ENCODE results near the gene MKNK2. TPM values are rescaled to one million over a fixed set of nuclear protein-coding genes. Genes with fewer than 3 reads are reported as not detected.

The MKNK2 gene
- polyA plus RNA-seq, 1 donor from 2014 or later, result 27.6 TPM

- no peaks in the 10 kb centered on the region for H3K27me3 ChIP-seq (ENCODE audit: insufficient read depth, low read depth, low read length)
- no peaks in the 10 kb centered on the region for H3K36me3 ChIP-seq (ENCODE audit: insufficient read depth, low read length)
These were observed 21.9 kb upstream of the MKNK2 start for GRCh38 chr19:2072757-2073551.

GRCh38 chr19:2070986-2071673, 20.1 kb upstream of the MKNK2 start:
- H3K4me3 ChIP-seq (ENCODE audit: low read length), result no peak overlapping the region
- H3K9me3 ChIP-seq (ENCODE audit: low read length), result no peaks in the 10 kb centered on the region
- H3K36me3 ChIP-seq (ENCODE audit: insufficient read depth, low read length), result no peaks in the 10 kb centered on the region
- no peaks in the 10 kb centered on the region for H3K27me3 ChIP-seq (ENCODE audit: insufficient read depth, low read depth, low read length)
- no peak overlapping the region for H3K9ac ChIP-seq (ENCODE audit: low read length)
- H3K4me2 ChIP-seq (ENCODE audit: low read length), result no peak overlapping the region
- no peak overlapping the region for H2AFZ ChIP-seq (ENCODE audit: low read depth, low read length)
- H3F3A ChIP-seq (ENCODE audit: insufficient read depth, low read length, poor library complexity, severe bottlenecking), result no peaks in the 10 kb centered on the region
- no peak overlapping the region for H3K27ac ChIP-seq (ENCODE audit: low read length)
- TF ChIP-seq POLR2AphosphoS5 (IDR thresholded peaks at IDR 0.05) (no peak), MXI1 (conservative IDR thresholded peaks at IDR 0.05; ENCODE audit: poor library complexity, severe bottlenecking) (no peak), RAD21 (conservative IDR thresholded peaks at IDR 0.05) (no peak), CTCF (IDR thresholded peaks at IDR 0.05; ENCODE audit: poor library complexity, severe bottlenecking) (no peak), REST (IDR thresholded peaks at IDR 0.05; ENCODE audit: borderline replicate concordance) (no peak), SMC3 (conservative IDR thresholded peaks at IDR 0.05; ENCODE audit: poor library complexity) (no peak), EZH2 (IDR thresholded peaks at IDR 0.05; ENCODE audit: borderline replicate concordance, insufficient read depth, low read length, poor library complexity, severe bottlenecking) (no peak), EP300 (conservative IDR thresholded peaks at IDR 0.05; ENCODE audit: poor library complexity, severe bottlenecking) (no peak), TAF1 (IDR thresholded peaks at IDR 0.05; ENCODE audit: low read depth) (no peak)
- H4K20me1 ChIP-seq (ENCODE audit: insufficient read depth), result no peaks in the 10 kb centered on the region
- H3K9me2 ChIP-seq (ENCODE audit: insufficient read depth, low read length), result no peaks in the 10 kb centered on the region
- H3K79me2 ChIP-seq (replicated peaks; ENCODE audit: insufficient read depth, low read length), result no peaks in the 10 kb centered on the region

More at GRCh38 chr19:2072757-2073551, 21.9 kb upstream of the MKNK2 start:
- Histone ChIP-seq H3F3A (ENCODE audit: insufficient read depth, low read length, poor library complexity, severe bottlenecking) (no peaks in the 10 kb centered on the region), H2AFZ (ENCODE audit: low read depth, low read length) (no peak overlapping the region), H3K27ac (ENCODE audit: low read length) (no peak overlapping the region), H4K20me1 (ENCODE audit: insufficient read depth) (no peaks in the 10 kb centered on the region), H3K9me3 (ENCODE audit: low read length) (no peaks in the 10 kb centered on the region), H3K79me2 (replicated peaks; ENCODE audit: insufficient read depth, low read length) (no peaks in the 10 kb centered on the region), H3K4me3 (ENCODE audit: low read length) (no peak overlapping the region), H3K9ac (ENCODE audit: low read length) (no peak overlapping the region), H3K4me2 (ENCODE audit: low read length) (no peak overlapping the region), H3K9me2 (ENCODE audit: insufficient read depth, low read length) (no peaks in the 10 kb centered on the region)
- TF ChIP-seq REST (IDR thresholded peaks at IDR 0.05; ENCODE audit: borderline replicate concordance) (no peak), MXI1 (conservative IDR thresholded peaks at IDR 0.05; ENCODE audit: poor library complexity, severe bottlenecking) (no peak), EZH2 (IDR thresholded peaks at IDR 0.05; ENCODE audit: borderline replicate concordance, insufficient read depth, low read length, poor library complexity, severe bottlenecking) (no peak), SMC3 (conservative IDR thresholded peaks at IDR 0.05; ENCODE audit: poor library complexity) (no peak), TAF1 (IDR thresholded peaks at IDR 0.05; ENCODE audit: low read depth) (no peak)
